Measurements from ENCODE around the gene ATP1A4. TPM values are rescaled to one million over a fixed set of nuclear protein-coding genes. Genes with fewer than 3 reads are reported as not detected.
"Not testable (repeated sequence)": the region's sequence is repeated elsewhere in the genome, so short reads cannot be mapped to it uniquely, and the experiment has no call there.

ATP1A4 gene
- total RNA-seq, 1 donor from 2014 or later = not detected

DNA sequence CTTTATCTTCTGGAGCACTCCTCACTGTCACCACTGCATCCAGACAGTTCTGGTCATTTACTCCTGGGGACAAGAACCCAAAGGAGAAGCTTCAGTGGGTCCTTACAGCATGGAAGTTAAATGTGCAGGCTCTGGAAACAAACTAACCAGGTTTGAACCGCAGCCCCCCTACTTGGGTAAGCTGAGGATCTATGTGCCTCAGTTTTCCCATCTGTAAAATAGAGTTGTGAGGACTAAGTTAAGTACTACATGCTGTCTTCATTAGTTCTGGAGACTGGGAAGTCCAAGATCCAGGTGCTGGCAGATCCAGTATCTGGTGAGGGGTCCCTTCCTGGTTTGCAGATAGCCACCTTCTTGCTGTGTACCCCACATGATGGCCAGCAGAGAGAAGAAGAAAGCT, 43.9 kb upstream of the ATP1A4 start:
- Histone ChIP-seq H3K9me3 (ENCODE audit: insufficient read depth, low read depth, low read length) (no peaks in the 10 kb centered on the region), H3K9ac (ENCODE audit: low read length) (no peak overlapping the region), H3K36me3 (ENCODE audit: insufficient read depth, low read length) (no peaks in the 10 kb centered on the region), H3K27ac (ENCODE audit: low read depth, low read length) (no peak overlapping the region), H4K20me1 (ENCODE audit: insufficient read depth, low read length) (no peaks in the 10 kb centered on the region), H3K4me1 (ENCODE audit: insufficient read depth, low read length) (no peaks in the 10 kb centered on the region), H3K27me3 (ENCODE audit: insufficient read depth, low read length) (peaks cover 16% of the 10 kb centered on the region), H3K4me3 (ENCODE audit: insufficient read depth, low read depth, low read length) (no peak overlapping the region), H3K4me2 (ENCODE audit: low read length) (no peak overlapping the region), H3K79me2 (ENCODE audit: insufficient read depth, low read length) (no peaks in the 10 kb centered on the region), H2AFZ (ENCODE audit: low read depth, low read length) (no peak overlapping the region)
- FAIRE-seq (no peak), DNase-seq (ENCODE audit: low read depth) (no peak)
- H3K27ac Mint-ChIP-seq (ENCODE audit: unreplicated experiment) = no peak overlapping the region
- peaks cover 2% of the 10 kb centered on the region for H3K9me3 Mint-ChIP-seq (ENCODE audit: unreplicated experiment)
- no peak for TF ChIP-seq EZH2 (IDR thresholded peaks at IDR 0.05; ENCODE audit: insufficient read depth, low read length)
- TF ChIP-seq, protein P1, sequence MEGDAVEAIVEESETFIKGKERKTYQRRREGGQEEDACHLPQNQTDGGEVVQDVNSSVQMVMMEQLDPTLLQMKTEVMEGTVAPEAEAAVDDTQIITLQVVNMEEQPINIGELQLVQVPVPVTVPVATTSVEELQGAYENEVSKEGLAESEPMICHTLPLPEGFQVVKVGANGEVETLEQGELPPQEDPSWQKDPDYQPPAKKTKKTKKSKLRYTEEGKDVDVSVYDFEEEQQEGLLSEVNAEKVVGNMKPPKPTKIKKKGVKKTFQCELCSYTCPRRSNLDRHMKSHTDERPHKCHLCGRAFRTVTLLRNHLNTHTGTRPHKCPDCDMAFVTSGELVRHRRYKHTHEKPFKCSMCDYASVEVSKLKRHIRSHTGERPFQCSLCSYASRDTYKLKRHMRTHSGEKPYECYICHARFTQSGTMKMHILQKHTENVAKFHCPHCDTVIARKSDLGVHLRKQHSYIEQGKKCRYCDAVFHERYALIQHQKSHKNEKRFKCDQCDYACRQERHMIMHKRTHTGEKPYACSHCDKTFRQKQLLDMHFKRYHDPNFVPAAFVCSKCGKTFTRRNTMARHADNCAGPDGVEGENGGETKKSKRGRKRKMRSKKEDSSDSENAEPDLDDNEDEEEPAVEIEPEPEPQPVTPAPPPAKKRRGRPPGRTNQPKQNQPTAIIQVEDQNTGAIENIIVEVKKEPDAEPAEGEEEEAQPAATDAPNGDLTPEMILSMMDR (IDR thresholded peaks at IDR 0.05; ENCODE audit: insufficient read depth, low read depth, low read length) = no peak
- H3K4me1 Mint-ChIP-seq (ENCODE audit: low read depth, unreplicated experiment) = peaks cover 27% of the 10 kb centered on the region
- H3K36me3 Mint-ChIP-seq (ENCODE audit: low read depth, unreplicated experiment) = no peaks in the 10 kb centered on the region
- no peak overlapping the region for H3K4me3 Mint-ChIP-seq (ENCODE audit: unreplicated experiment)
- peaks cover 19% of the 10 kb centered on the region for H3K27me3 Mint-ChIP-seq (ENCODE audit: low read depth, unreplicated experiment)

DNA sequence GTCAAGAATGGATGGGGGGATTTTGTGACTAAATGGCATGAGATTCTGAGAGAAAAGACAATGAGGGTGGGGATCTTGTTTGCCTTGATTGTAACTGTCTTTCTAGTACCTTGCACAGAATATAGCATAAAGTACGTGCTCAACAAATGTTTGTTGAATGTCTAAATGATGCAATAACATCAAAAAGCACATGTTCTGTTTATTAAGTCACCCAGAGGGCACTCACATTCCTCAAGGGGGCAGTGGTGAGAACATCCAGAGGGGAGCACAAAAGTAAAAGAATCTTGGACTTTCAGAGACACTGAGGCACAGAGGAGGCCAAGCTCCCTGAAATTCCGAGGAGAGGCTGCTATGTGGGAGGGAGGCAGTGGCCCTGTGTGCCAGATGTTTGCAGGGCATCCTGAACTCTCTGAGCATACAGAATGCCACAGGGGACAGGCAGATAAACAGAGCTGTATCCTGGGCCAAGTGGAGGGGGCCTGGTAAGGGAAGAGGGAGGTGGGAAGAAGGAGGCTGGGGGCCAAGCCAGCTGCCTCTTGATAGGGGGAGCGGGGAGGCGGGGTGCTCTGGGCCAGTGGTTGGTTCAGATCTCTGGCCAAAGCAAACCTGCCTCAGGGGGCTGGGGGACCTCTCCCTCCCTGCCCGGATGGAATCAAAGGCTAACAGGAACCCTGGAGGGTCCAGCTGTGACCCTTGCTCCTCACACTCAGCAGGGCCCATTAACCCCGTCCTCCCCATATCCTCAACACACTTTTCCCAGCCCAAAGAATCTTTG, 42.3 kb upstream of the ATP1A4 start:
- no peaks in the 10 kb centered on the region for H3K9me3 ChIP-seq (ENCODE audit: insufficient read depth, low read depth, low read length)
- DNase-seq (ENCODE audit: low read depth) (peak; percentile 22), FAIRE-seq (no peak)
- H3K4me1 ChIP-seq (ENCODE audit: insufficient read depth, low read length) = no peaks in the 10 kb centered on the region
- H3K9ac ChIP-seq (ENCODE audit: low read length) = no peak overlapping the region
- H3K27ac Mint-ChIP-seq (ENCODE audit: unreplicated experiment) = peak overlapping the region; percentile 65
- no peak overlapping the region for H2AFZ ChIP-seq (ENCODE audit: low read depth, low read length)
- no peak overlapping the region for H3K4me2 ChIP-seq (ENCODE audit: low read length)
- H3K27me3 Mint-ChIP-seq (ENCODE audit: low read depth, unreplicated experiment) = peaks cover 24% of the 10 kb centered on the region
- H3K4me1 Mint-ChIP-seq (ENCODE audit: low read depth, unreplicated experiment) = peaks cover 17% of the 10 kb centered on the region
- no peaks in the 10 kb centered on the region for H3K79me2 ChIP-seq (ENCODE audit: insufficient read depth, low read length)
- H3K36me3 Mint-ChIP-seq (ENCODE audit: low read depth, unreplicated experiment) = no peaks in the 10 kb centered on the region
- no peaks in the 10 kb centered on the region for H3K36me3 ChIP-seq (ENCODE audit: insufficient read depth, low read length)
- H3K4me3 Mint-ChIP-seq (ENCODE audit: unreplicated experiment) = no peak overlapping the region
- H3K27ac ChIP-seq (ENCODE audit: low read depth, low read length) = no peak overlapping the region
- H4K20me1 ChIP-seq (ENCODE audit: insufficient read depth, low read length) = no peaks in the 10 kb centered on the region
- H3K4me3 ChIP-seq (ENCODE audit: insufficient read depth, low read depth, low read length) = no peak overlapping the region
- H3K9me3 Mint-ChIP-seq (ENCODE audit: unreplicated experiment) = peaks cover 4% of the 10 kb centered on the region
- peaks cover 19% of the 10 kb centered on the region for H3K27me3 ChIP-seq (ENCODE audit: insufficient read depth, low read length)
- TF ChIP-seq, protein P1 (IDR thresholded peaks at IDR 0.05; ENCODE audit: insufficient read depth, low read depth, low read length) = peak; percentile 66
- TF ChIP-seq EZH2 (IDR thresholded peaks at IDR 0.05; ENCODE audit: insufficient read depth, low read length) = no peak

DNA sequence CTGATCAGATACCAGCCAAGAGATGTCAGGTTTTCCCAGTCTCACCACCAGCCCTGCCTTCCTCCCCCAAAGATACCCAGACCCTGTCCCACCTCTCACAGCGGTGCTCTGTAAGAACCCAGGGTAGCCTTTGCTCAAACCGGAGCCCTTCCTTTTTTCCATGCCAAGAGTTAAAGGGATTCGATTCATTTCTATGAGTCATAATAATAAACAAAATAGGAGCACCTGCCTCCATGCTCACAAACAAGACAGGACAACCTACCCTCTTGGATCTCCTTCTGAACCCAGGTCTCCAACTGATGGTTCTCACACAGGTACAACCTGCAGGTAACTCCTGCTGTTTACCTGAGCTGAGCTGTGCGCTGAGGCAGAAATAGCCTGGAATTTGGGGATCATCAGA, 41.7 kb upstream of the ATP1A4 start:
- Histone ChIP-seq H4K20me1 (ENCODE audit: insufficient read depth, low read length) (no peaks in the 10 kb centered on the region), H3K9me3 (ENCODE audit: insufficient read depth, low read depth, low read length) (no peaks in the 10 kb centered on the region), H3K27me3 (ENCODE audit: insufficient read depth, low read length) (peaks cover 22% of the 10 kb centered on the region), H3K79me2 (ENCODE audit: insufficient read depth, low read length) (no peaks in the 10 kb centered on the region), H3K4me2 (ENCODE audit: low read length) (no peak overlapping the region), H3K36me3 (ENCODE audit: insufficient read depth, low read length) (no peaks in the 10 kb centered on the region), H3K4me3 (ENCODE audit: insufficient read depth, low read depth, low read length) (no peak overlapping the region), H3K4me1 (ENCODE audit: insufficient read depth, low read length) (no peaks in the 10 kb centered on the region), H3K9ac (ENCODE audit: low read length) (no peak overlapping the region), H2AFZ (ENCODE audit: low read depth, low read length) (no peak overlapping the region), H3K27ac (ENCODE audit: low read depth, low read length) (no peak overlapping the region)
- peaks cover 4% of the 10 kb centered on the region for H3K9me3 Mint-ChIP-seq (ENCODE audit: unreplicated experiment)
- H3K27ac Mint-ChIP-seq (ENCODE audit: unreplicated experiment) = no peak overlapping the region
- TF ChIP-seq EZH2 (IDR thresholded peaks at IDR 0.05; ENCODE audit: insufficient read depth, low read length) = no peak
- TF ChIP-seq, protein P1 (IDR thresholded peaks at IDR 0.05; ENCODE audit: insufficient read depth, low read depth, low read length) = no peak
- peaks cover 17% of the 10 kb centered on the region for H3K4me1 Mint-ChIP-seq (ENCODE audit: low read depth, unreplicated experiment)
- FAIRE-seq = no peak
- no peak for DNase-seq (ENCODE audit: low read depth)
- no peaks in the 10 kb centered on the region for H3K36me3 Mint-ChIP-seq (ENCODE audit: low read depth, unreplicated experiment)
- peaks cover 30% of the 10 kb centered on the region for H3K27me3 Mint-ChIP-seq (ENCODE audit: low read depth, unreplicated experiment)
- H3K4me3 Mint-ChIP-seq (ENCODE audit: unreplicated experiment) = no peak overlapping the region

DNA sequence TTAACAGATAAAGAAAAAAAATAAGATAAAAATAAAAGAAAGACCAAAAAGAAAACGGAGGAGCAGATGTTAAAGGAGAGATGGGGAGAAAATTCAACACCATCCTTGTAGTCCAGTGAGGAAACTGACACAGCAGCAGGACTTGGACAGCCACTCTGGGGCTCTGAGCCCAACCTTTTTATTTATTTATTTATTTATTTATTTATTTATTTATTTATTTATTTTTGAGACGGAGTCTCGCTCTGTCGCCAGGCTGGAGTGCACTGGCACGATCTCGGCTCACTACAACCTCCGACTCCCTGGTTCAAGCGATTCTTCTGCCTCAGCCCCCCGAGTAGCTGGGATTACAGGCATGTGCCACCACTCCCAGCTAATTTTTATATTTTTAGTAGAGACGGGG, 39.9 kb upstream of the ATP1A4 start:
- not testable (repeated sequence) for H3K79me2 ChIP-seq (ENCODE audit: insufficient read depth, low read length); FAIRE-seq; H3K36me3 ChIP-seq (ENCODE audit: insufficient read depth, low read length); H3K4me3 ChIP-seq (ENCODE audit: insufficient read depth, low read depth, low read length); DNase-seq (ENCODE audit: low read depth); H4K20me1 ChIP-seq (ENCODE audit: insufficient read depth, low read length); H3K36me3 Mint-ChIP-seq (ENCODE audit: low read depth, unreplicated experiment); H3K4me1 ChIP-seq (ENCODE audit: insufficient read depth, low read length); H3K9me3 Mint-ChIP-seq (ENCODE audit: unreplicated experiment); H3K4me2 ChIP-seq (ENCODE audit: low read length); H3K9ac ChIP-seq (ENCODE audit: low read length); H3K27ac Mint-ChIP-seq (ENCODE audit: unreplicated experiment); H3K27ac ChIP-seq (ENCODE audit: low read depth, low read length); H2AFZ ChIP-seq (ENCODE audit: low read depth, low read length); H3K9me3 ChIP-seq (ENCODE audit: insufficient read depth, low read depth, low read length); H3K4me3 Mint-ChIP-seq (ENCODE audit: unreplicated experiment)
- H3K27me3 ChIP-seq (ENCODE audit: insufficient read depth, low read length) = peaks cover 25% of the 10 kb centered on the region
- Mint-ChIP-seq H3K27me3 (ENCODE audit: low read depth, unreplicated experiment) (peaks cover 38% of the 10 kb centered on the region), H3K4me1 (ENCODE audit: low read depth, unreplicated experiment) (peaks cover 17% of the 10 kb centered on the region)
